Stimulated activated CD4-positive, alpha-beta T cell treated with anti-CD3 and anti-CD28 coated beads, TNF-alpha, amount 100 ng/mL, for 24 hours (primary cell): Measurements from ENCODE around the gene PHACTR3.

Experiments used
- DNase-seq, 3 experiments: peaks; one replicate each; pipeline ENCODE4 v3.0.0-alpha.2; 2020; ENCODE audit warnings: low read depth in 3 of 3

The PHACTR3 gene

GRCh38 chr20:59574308-59574707, 30.0 kb upstream of the PHACTR3 start:
- no peak for DNase-seq

DNA sequence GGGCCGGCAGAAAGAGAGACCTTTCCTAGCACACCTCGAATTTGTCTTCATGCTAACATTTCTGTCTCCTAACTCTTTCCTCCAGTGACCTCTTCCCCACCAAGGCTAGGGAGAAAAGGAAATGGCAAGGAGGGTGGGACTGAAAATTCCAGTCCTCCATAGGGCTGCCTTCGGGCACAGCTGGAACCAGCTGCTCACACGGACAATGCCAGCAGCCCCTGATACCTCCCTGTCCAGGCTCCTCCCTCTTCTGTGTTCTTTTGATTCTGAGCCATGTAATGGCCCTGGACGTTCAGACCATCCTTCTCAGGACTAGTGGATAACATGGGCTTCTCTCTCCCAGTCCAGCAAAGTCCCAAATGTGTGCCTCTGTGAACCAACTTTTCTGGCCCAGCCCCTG, 29.1 kb upstream of the PHACTR3 start:
- DNase-seq, result no peak

- DNase-seq, result no peak
Observed at GRCh38 chr20:59575653-59576052, 28.7 kb upstream of the PHACTR3 start.

- DNase-seq, result no peak
Observed at GRCh38 chr20:59576216-59576953, 28.0 kb upstream of the PHACTR3 start.

DNA sequence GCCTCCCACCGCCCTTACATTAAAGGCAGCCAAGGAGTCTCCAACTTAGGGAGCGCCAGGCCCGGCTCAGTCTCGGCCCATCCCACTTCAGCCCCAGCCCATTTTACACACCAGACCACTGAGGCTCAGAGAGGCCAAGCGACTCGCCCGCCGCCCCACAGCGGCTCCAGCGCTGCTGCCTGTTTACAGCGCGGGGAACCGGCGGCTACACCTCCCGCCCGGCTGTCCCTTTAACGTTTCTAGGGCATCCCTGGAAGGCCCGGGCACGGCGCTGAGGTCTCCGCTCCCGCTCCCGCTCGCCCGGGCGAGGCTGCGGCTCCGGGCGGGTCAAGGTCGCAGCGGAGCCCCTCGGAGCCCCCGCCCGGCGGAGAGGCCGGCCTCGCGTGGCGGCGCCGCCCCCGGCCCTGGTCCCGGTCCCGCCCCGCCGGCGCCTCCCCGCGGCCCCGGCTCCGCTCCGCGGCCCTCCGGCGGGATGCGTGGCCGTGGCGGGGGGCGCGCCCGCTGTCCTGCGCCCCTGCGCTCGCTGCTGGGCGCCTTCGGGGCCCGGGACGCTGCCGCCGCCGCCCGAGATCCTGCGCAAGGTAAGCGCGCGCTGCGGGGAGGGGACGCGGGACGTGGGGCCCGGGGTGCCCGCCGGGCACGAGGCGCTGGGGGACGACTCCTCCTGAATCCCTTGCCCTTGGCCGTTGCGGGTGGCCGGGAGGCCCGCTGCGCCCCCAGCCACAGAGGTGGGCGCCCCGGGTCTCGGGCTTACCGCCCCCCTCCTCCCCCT, 27.1 kb upstream of the PHACTR3 start:
- DNase-seq, result no peak

DNA sequence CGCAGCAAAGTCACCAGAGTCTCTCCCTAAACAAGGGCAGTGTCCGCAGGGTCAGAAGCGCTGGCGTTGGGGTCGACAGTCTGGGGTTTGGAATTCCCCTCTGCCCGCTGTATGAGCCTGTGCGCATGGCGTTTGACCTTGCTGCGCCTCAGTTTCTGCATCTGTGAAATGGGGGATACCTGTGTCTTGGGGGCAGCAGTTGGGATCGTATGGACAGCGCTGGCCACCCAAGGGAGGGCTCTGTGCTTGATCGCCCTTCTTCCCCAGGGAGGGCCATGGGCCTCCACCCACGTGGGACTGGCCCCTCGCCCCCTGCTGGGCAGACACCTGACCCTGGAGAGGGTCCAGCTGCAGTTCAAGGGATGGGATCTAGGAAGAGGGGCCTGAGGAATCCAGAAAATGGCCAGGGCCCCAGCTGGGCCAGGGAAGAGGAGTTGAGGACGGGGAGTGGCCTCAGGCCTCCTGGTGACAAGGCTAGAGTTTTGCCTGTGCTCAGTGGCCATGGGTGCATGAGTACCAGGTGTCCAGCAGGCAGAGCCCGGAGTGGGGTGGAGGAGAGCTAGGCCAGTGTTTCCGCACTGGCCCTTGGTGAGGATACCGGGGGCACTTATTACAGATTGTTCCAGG, 26.4 kb upstream of the PHACTR3 start:
- no peak for DNase-seq

DNA sequence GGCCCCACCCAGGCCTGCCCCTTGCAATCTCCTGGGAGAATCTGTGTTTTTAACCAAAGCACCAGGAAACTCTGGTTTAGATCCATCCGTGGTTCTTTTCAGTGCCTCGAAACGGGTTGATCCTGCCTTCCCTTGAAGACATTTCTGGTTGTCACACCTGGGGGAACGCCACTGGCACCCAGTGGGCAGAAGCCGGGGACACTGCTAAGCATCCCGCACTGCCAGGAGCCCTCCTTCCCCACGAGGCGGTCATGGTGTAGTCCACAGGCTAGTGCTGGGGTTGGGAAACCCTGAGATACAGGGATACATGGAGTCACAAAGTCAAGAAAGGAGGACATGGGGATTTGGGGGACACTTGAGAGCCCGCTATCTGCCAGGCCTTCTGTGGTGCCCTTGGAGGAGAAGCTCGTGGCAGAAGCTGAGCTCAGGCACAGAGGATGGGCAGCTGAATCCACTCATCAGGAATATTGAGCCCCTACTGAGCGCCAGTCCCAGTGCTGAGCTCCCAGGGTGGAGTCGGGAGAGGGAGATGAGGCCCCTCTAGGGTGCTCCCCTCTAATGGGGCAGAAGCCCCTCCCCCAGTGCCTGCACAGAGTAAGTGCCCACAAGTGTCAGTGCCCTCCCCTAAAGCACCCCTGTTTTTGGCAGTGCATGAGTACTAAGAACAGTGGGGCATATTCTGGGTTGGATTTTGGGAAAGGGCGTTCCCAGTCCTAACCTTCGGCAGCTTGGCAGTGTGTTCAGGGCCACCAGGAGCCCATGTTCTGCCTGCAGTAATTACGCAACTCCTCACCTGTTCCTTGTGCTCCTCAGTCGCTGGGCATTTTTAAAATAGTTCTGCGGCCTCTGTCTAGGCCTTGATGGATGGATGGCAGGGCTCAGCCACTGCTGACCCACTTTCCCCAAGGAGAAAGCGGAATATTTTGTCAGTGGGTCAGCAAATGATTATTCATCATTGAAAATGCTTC, 25.6 kb upstream of the PHACTR3 start:
- DNase-seq, result no peak

DNA sequence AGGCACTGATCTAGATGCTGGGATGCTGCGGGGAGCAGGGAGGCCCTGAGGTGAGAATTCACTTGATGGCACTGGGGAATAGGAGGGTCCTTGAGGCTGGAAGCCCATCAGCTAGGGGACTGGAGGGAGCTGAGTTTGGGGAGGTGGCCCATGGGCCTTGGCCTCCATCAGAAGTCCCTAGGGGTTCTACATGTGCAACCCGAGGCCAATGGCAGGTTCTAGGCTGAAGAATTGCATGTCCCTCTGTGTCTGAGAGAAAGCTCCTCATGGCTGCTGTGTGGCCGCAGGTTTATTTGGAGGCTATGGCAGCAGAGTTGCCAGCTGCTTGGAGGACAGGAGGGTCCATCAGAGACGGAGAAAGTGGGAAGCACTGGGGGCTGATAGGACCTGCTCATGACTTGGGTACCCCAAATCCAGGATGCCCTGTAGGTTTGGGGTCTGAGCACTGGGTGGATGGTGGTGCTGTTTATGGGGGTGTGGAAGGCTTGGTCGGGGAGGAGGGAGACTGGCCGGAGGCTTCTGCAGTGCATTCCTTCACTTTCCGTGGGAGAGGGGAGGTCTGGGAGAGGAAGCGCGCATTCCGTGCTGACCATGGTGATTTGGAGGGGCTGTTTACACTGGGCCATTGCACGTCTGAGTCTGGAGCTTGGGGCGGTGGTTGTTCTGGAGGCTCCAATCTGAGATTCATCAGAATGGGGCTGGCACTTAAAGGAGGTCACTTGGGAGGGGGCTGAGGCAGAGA, 24.8 kb upstream of the PHACTR3 start:
- DNase-seq, result no peak

DNA sequence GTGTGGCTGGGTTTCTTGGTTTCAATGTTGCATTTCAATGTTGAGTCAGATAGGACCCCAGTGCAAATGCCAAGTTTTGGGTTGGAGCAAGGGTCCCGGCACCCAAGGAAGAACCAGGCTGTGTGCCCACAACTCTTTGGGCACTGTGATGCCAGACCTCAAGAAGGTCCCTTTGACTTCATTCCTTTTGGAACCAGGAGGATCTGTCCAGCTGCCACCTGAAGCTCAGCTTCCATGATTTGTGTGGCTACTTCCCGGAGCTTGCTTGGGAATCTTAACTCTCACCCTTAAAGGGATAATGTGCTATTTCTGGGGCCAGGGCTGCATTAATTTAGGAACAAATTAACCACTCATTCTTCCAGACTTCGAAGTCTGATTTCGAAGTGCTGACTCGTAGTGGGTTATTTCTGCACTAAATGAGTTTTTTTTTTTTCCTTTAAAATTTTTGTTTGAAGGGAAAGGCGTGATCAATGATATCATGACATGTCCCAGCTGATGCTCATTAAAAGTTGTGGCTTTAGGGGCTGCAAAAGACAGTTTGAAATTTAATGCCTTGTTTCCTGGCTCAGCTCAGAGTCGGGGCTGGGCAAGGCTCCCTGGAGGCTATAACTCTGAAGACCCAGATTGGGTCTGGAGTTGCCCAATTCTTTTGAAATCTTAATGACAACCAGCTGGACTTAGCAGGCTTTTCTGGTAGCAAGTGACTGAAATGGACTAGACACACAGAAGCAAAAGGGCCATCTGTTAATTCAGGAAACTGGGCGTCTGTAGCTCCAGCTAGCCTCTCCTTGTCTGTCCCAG, 24.0 kb upstream of the PHACTR3 start:
- DNase-seq, result no peak

GRCh38 chr20:59580991-59581401, 23.3 kb upstream of the PHACTR3 start:
- DNase-seq, result no peak

DNA sequence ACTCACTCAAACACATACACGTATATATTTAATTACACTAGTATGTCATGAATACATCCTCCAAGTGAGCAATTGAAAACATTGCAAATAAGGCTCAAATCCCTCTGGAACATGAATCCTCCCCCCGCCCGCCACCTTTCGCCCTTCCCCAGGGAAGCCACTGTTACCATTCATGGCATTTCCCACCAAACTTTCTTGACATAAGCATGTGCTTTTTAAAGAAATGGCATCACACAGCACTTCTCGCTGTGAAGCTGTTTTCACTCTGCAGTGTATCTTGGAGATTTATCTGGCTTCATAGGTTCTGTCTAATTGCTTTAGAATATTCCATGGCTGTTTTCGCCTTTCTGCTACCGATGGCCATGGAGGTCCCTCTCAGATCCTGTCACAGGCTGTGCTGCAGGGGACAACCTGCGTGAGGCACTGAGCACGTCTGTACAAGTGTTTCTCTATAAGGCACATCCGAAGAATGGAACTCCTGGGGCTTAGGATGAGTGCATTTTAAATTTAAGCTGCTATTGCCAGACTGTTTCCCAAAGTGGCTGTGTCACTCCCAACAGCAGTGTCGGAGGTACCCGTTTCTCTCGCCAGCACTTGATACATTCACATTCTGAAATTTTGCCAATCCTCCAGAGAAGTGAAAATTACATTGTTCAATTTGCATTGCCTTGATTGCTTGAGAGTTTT, 22.2 kb upstream of the PHACTR3 start:
- no peak for DNase-seq

- no peak for DNase-seq
Observed at GRCh38 chr20:59583428-59584277, 20.7 kb upstream of the PHACTR3 start.

DNA sequence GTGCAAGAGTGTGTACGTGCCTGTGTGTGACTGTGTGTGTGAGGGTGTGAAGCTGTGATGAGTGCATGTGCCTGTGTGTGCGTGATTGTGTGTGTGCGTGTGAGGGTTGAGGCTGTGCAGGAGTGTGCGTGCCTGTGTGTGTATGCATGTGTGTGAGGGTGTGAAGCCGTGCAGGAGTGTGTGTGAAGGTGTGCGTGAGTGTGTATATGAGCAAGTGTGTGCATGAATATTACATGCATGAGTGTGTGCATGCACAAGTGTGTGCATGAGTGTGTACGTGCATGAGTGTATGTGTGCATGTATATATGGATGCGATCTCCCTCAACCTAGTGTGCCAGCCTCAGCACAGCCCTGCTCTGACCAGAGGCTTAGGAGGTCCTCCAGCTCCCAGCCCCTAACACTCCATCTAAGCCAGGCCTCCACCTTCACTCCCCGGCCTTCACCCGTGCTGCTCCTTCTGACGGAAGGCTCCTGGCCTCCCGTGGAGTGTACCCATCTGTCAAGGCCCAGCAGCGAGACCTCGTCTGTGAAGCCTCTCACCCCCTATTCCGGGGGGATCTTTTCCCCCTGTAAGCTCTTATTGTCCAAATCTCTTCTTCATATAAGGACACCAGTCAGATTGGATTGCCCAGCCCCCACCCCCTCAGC, 19.9 kb upstream of the PHACTR3 start:
- no peak for DNase-seq

DNA sequence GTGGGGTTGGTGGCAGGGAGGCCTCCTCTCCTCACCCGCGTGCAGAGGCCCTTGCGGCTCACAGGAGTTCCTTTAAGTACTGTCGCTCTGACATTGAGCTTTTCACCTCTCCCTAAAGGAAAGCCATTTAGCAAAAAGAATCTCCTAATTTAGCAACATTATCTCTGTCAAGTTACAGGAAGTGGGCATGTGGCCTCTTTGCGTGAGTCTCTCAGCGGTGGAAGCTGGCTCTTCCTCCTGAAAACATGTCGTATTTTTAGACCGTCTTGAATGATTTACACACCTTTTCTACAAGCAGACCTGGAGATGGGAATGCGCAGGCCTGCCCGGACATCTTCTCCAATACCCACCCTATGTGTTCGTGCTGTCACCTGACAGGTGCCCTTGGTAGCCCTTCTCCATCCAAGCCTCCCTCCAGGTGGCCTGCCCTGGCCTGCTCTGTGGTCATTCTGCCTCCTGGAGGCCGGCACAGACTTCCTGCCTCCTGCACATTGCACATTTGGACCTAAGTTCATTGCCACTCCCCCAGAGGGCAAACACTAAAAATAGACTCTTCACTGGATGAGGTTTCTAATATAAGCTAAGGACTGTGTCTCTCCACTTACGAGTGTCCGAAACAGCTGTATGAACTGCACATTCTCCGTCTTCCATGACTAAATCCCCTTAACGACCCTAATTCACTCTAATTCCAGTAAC, 18.5 kb upstream of the PHACTR3 start:
- no peak for DNase-seq

GRCh38 chr20:59586613-59587012, 17.7 kb upstream of the PHACTR3 start:
- DNase-seq, result no peak

- no peak for DNase-seq
Observed at GRCh38 chr20:59587570-59587969, 16.8 kb upstream of the PHACTR3 start.

- no peak for DNase-seq
Observed at GRCh38 chr20:59588236-59588855, 16.0 kb upstream of the PHACTR3 start.
